ENCODE measurements around the gene SDR42E2.
"Not testable (repeated sequence)": the region's sequence is repeated elsewhere in the genome, so short reads cannot be mapped to it uniquely, and the experiment has no call there.

The SDR42E2 gene

DNA sequence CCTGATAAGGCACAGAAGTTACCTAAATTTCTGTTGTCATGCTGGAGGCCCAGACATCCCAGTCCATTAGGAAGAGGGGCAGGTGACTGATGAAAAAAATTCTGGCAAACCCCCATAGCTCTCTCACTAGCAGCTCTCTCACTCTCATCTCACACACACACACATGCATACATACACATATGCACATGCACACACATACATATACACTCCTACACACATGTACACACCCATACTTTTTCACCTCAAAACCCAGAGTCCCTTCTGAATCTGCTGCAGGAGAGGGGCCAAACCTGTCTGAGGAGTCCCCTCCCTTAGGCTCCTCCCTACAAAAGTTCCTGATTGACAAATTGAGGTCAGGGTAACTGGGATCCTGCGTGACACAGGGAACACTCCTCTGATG is 22.6 kb upstream of the SDR42E2 start:
- ATAC-seq (replicated peaks) (no peak), DNase-seq (no peak)
- no peaks in the 10 kb centered on the region for H3K4me1 Mint-ChIP-seq
- H3K27me3 Mint-ChIP-seq: peaks cover 19 to 24% of the 10 kb centered on the region in 2 donors
- no peak overlapping the region for H3K27ac Mint-ChIP-seq
- no peaks in the 10 kb centered on the region for H3K9me3 Mint-ChIP-seq
- no peaks in the 10 kb centered on the region for H3K36me3 Mint-ChIP-seq
- H3K4me3 Mint-ChIP-seq: no peak overlapping the region

- DNase-seq: no peak
- ATAC-seq (replicated peaks): peak in 1 of 2 donors; percentile 43
- H3K4me3 Mint-ChIP-seq: no peak overlapping the region
- H3K27ac Mint-ChIP-seq: no peak overlapping the region
- H3K9me3 Mint-ChIP-seq: no peaks in the 10 kb centered on the region
- peaks cover 19 to 20% of the 10 kb centered on the region in 2 donors for H3K27me3 Mint-ChIP-seq
- H3K4me1 Mint-ChIP-seq: no peaks in the 10 kb centered on the region
- no peaks in the 10 kb centered on the region for H3K36me3 Mint-ChIP-seq
Measured at GRCh38 chr16:22141767-22142166, 20.5 kb upstream of the SDR42E2 start.

DNA sequence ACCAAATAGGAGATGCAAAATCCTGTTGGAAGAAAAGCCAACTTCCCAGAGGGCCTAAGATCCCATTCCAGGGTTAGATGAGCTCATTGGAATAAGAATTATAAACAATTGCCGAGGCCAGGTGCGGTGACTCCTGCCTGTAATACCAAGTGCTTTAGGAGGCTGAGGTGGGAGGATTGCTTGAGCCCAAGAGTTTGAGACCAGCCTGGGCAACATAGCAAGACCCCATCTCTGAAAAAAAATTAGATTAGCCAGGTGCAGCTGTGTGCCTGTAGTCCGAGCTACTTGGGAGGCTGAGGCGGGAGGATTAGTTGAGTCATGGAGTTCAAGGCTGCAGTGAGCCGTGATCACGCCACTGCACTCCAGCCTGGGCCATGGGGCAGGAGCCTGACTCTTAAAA is 17.8 kb upstream of the SDR42E2 start:
- Mint-ChIP-seq H3K27ac (no peak overlapping the region), H3K4me1 (no peaks in the 10 kb centered on the region), H3K4me3 (no peak overlapping the region), H3K27me3 (peaks cover 19 to 20% of the 10 kb centered on the region in 2 donors), H3K9me3 (no peaks in the 10 kb centered on the region), H3K36me3 (no peaks in the 10 kb centered on the region)
- DNase-seq: no peak
- no peak for ATAC-seq (replicated peaks)

DNA sequence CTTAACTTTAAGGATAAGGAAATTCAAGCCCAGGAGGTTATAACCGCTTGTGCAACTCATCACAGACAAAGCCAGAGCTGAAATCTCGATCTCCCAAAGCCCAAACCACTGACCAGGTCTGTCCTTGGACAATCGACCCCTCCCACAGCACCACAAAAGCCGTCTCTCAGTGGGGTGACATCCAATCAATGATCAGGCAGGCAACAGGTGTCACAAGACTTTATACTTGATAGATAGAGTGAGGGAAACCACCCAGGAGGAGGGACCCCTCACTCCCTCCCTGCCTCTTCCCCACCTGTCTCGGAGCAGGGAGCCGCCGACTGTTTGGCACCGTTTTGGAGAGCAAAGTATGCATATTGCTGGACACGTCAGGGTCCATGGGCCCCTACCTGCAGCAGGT is 14.5 kb upstream of the SDR42E2 start:
- Mint-ChIP-seq H3K27me3 (peaks cover 7 to 14% of the 10 kb centered on the region in 2 donors), H3K4me3 (no peak overlapping the region), H3K36me3 (no peaks in the 10 kb centered on the region), H3K27ac (no peak overlapping the region), H3K9me3 (no peaks in the 10 kb centered on the region), H3K4me1 (no peaks in the 10 kb centered on the region)
- DNase-seq: no peak
- ATAC-seq (replicated peaks): no peak

DNA sequence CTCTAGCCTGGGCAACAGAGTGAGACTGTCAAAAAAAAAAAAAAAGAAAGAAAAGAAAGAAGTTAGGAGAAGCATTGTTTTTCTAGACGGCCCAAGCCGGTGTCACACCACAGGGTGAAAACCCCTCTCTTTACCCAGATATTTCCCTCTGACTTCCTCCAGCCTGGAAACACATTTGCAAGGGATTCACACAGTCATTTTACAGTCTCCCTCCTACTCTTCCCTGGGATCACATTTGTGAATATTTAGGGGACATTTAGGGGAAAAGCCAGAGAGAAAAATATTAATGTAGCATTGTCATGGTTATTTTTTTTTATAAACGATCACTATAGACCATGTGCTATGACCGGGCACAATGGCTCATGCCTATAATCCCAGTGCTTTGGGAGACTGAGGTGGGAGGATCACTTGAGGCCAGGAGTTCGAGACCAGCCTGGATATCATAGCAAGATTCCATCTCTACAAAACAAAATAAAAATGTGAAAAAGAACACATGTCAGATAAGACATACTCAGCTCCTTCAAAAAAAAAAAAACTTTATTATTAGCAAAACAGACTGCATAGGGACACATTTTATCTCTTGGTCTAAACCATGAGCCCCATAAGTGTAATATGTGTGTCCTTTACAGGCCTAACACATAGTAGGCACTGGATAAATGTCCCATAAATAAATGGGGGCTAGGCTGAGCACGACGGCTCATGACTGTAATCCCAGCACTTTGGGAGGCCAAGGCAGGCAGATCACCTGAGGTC is 10.9 kb upstream of the SDR42E2 start:
- no peak overlapping the region for H3K4me3 Mint-ChIP-seq
- no peak for DNase-seq
- no peaks in the 10 kb centered on the region for H3K9me3 Mint-ChIP-seq
- no peak for ATAC-seq (replicated peaks)
- no peak overlapping the region for H3K27ac Mint-ChIP-seq
- H3K27me3 Mint-ChIP-seq: peaks cover 0 to 16% of the 10 kb centered on the region in 2 donors
- H3K36me3 Mint-ChIP-seq: no peaks in the 10 kb centered on the region
- H3K4me1 Mint-ChIP-seq: no peaks in the 10 kb centered on the region

DNA sequence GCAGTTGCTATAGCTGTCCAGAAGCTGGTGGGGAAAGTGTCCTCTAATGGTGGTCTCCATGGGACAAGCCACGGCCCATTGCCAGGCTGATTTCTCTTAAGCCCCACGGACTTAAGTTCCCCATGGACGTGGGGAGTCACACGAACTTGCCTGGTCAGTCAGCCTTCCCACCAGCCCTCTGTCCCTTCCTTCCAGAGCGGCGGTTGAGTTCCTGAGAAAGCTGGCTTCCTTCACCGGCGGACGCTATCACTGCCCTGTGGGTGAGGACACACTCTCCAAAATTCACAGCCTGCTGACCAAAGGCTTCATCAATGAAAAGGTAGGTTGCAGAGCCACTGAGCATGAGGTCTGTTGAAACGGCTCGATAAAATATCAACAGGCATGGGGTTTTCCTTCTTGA is 10.0 kb upstream of the SDR42E2 start:
- H3K27me3 Mint-ChIP-seq: peaks cover 0 to 17% of the 10 kb centered on the region in 2 donors
- DNase-seq (no peak), ATAC-seq (replicated peaks) (no peak)
- no peaks in the 10 kb centered on the region for H3K4me1 Mint-ChIP-seq
- no peak overlapping the region for H3K4me3 Mint-ChIP-seq
- no peak overlapping the region for H3K27ac Mint-ChIP-seq
- no peaks in the 10 kb centered on the region for H3K36me3 Mint-ChIP-seq
- no peaks in the 10 kb centered on the region for H3K9me3 Mint-ChIP-seq

GRCh38 chr16:22153078-22153477 is 9.2 kb upstream of the SDR42E2 start:
- DNase-seq; ATAC-seq (replicated peaks); H3K4me1 Mint-ChIP-seq; H3K36me3 Mint-ChIP-seq; H3K9me3 Mint-ChIP-seq; H3K27ac Mint-ChIP-seq; H3K4me3 Mint-ChIP-seq: not testable (repeated sequence)
- H3K27me3 Mint-ChIP-seq: peaks cover 0 to 17% of the 10 kb centered on the region in 2 donors

DNA sequence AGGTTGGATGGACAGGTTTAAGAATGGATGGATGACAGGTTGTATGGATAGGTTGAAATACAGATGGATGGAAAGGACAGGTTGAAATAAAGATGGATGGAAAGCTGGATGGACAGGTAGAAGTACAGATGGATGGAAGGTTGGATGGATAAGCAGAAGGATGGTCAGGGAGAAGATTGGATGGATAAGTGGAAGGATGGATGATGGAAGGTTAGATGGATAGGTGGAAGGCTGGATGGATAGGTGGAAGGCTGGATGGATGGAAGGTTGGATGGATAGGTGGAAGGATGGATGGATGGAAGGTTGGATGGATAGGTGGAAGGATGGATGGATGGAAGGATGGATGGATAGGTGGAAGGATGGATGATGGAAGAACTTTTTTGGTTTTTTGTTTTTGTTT is 905 bp upstream of the SDR42E2 start:
- peaks cover 9 to 29% of the 10 kb centered on the region in 2 donors for H3K27me3 Mint-ChIP-seq
- DNase-seq (no peak), ATAC-seq (replicated peaks) (no peak)
- no peaks in the 10 kb centered on the region for H3K36me3 Mint-ChIP-seq
- H3K4me1 Mint-ChIP-seq: peaks cover 0 to 2% of the 10 kb centered on the region in 2 donors
- no peak overlapping the region for H3K4me3 Mint-ChIP-seq
- no peak overlapping the region for H3K27ac Mint-ChIP-seq
- H3K9me3 Mint-ChIP-seq: peaks cover 3 to 6% of the 10 kb centered on the region in 2 donors

GRCh38 chr16:22162656-22163009 is 327 bp downstream of the SDR42E2 start:
- Mint-ChIP-seq H3K36me3 (peaks cover 0 to 2% of the 10 kb centered on the region in 2 donors), H3K4me3 (no peak overlapping the region), H3K27me3 (peaks cover 8 to 29% of the 10 kb centered on the region in 2 donors), H3K4me1 (peaks cover 0 to 2% of the 10 kb centered on the region in 2 donors), H3K9me3 (peaks cover 3 to 6% of the 10 kb centered on the region in 2 donors), H3K27ac (no peak overlapping the region)
- no peak for DNase-seq
- no peak for ATAC-seq (replicated peaks)

- Mint-ChIP-seq H3K4me1 (peaks cover 0 to 2% of the 10 kb centered on the region in 2 donors), H3K27ac (no peak overlapping the region), H3K4me3 (no peak overlapping the region), H3K9me3 (peaks cover 3 to 6% of the 10 kb centered on the region in 2 donors), H3K36me3 (peaks cover 0 to 2% of the 10 kb centered on the region in 2 donors), H3K27me3 (peaks cover 8 to 27% of the 10 kb centered on the region in 2 donors)
- no peak for ATAC-seq (replicated peaks)
- DNase-seq: no peak
Measured at GRCh38 chr16:22163806-22164205, 1.5 kb downstream of the SDR42E2 start.

- Mint-ChIP-seq H3K27ac (no peak overlapping the region), H3K9me3 (peaks cover 3 to 6% of the 10 kb centered on the region in 2 donors), H3K36me3 (peaks cover 0 to 2% of the 10 kb centered on the region in 2 donors), H3K27me3 (peaks cover 8 to 23% of the 10 kb centered on the region in 2 donors), H3K4me3 (no peak overlapping the region), H3K4me1 (peaks cover 0 to 2% of the 10 kb centered on the region in 2 donors)
- DNase-seq (no peak), ATAC-seq (replicated peaks) (no peak)
Measured at GRCh38 chr16:22164482-22164881, 2.2 kb downstream of the SDR42E2 start.

DNA sequence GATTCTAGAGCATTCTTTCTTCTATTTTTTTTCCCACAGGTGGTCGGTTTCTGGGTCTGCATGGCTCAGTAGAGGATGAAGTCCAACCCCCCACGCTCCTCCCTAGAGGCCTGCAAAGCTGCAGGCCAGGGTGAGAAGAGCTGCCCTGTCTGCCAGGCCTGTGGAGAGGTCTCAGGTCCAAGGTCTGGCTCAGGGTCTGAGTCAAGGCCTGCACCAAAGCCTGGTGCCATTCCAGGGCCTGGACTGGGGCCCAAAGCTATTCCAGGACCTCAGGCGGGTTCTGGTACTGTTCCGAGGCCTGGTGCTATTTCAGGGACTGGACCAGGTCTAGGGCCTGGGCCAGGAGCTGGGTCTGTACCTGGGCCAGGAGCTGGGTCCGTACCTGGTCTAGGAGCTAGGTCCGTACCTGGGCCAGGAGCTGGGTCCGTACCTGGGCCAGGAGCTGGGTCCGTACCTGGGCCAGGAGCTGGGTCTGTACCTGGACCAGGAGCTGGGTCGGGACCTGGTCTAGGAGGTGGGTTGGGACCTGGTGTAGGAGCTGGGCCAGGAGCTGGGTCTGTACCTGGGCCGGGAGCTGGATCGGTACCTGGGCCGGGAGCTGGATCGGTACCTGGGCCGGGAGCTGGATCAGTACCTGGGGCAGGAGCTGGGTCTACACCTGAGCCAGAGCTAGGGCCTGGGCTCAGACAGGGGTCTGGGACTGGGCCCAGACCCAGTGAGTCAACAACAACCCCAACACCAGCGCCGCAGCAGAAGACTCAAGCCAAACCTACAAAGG is 3.4 kb downstream of the SDR42E2 start:
- Mint-ChIP-seq H3K9me3 (peaks cover 3 to 6% of the 10 kb centered on the region in 2 donors), H3K36me3 (peaks cover 0 to 2% of the 10 kb centered on the region in 2 donors), H3K27ac (no peak overlapping the region), H3K4me1 (peaks cover 0 to 2% of the 10 kb centered on the region in 2 donors), H3K27me3 (peaks cover 8 to 15% of the 10 kb centered on the region in 2 donors), H3K4me3 (no peak overlapping the region)
- DNase-seq (no peak), ATAC-seq (replicated peaks) (no peak)

- no peak for DNase-seq
- Mint-ChIP-seq H3K9me3 (no peaks in the 10 kb centered on the region), H3K4me3 (no peak overlapping the region), H3K27ac (no peak overlapping the region), H3K36me3 (no peaks in the 10 kb centered on the region), H3K27me3 (no peaks in the 10 kb centered on the region), H3K4me1 (peaks cover 0 to 4% of the 10 kb centered on the region in 2 donors)
- no peak for ATAC-seq (replicated peaks)
Measured at GRCh38 chr16:22171953-22172352, 9.6 kb downstream of the SDR42E2 start.

- not testable (repeated sequence) for DNase-seq; H3K9me3 Mint-ChIP-seq; H3K36me3 Mint-ChIP-seq; H3K4me3 Mint-ChIP-seq; H3K27ac Mint-ChIP-seq; ATAC-seq (replicated peaks); H3K27me3 Mint-ChIP-seq; H3K4me1 Mint-ChIP-seq
Measured at GRCh38 chr16:22172642-22173041, 10.3 kb downstream of the SDR42E2 start.

- Mint-ChIP-seq H3K27me3 (no peaks in the 10 kb centered on the region), H3K27ac (no peak overlapping the region), H3K4me1 (peaks cover 0 to 4% of the 10 kb centered on the region in 2 donors), H3K36me3 (no peaks in the 10 kb centered on the region), H3K4me3 (no peak overlapping the region), H3K9me3 (no peaks in the 10 kb centered on the region)
- no peak for ATAC-seq (replicated peaks)
- DNase-seq: no peak
Measured at GRCh38 chr16:22174642-22175041, 12.3 kb downstream of the SDR42E2 start.

Data from stimulated activated naive B cell treated with anti-CD40 and anti-IgM and Interleukin-4, amounts not matched to agents 10 μg/mL and 1 μg/mL and 100 μg/mL, for 72 hours (primary cell).